GM12878 (cell line): ENCODE results near the gene HMGXB4. TPM values are rescaled to one million over a fixed set of nuclear protein-coding genes. Genes with fewer than 3 reads are reported as not detected.

Source experiments
- ATAC-seq: fragments of 200-7000 bp; cut with Tn5 transposase; 3 replicates; pipeline ENCODE4 v1.9.1; 2020; ENCODE audit warnings: mild to moderate bottlenecking, moderate library complexity
- BruUV-seq: library from RNA; stranded (reverse); fragments of 400-500 nt; replicated peaks from 2 replicates; lab custom pipeline; 2021; lab: Mats Ljungman, UMichigan
- CTCF ChIA-PET: fragments of 300-600 bp; sonication (Branson Sonifier 250); formaldehyde crosslinking; extraction: SDS; loops from one replicate; lab custom pipeline; 2021; ENCODE audit warnings: inconsistent platforms; lab: Yijun Ruan, JAX
- POLR2A ChIA-PET: fragments of 350-600 bp; formaldehyde crosslinking; extraction: SDS; loops from one replicate; lab custom pipeline; 2021; ENCODE audit warnings: inconsistent platforms; lab: Charles Lee
- RAD21 ChIA-PET: fragments of 300-600 bp; sonication (Branson Sonifier 250); formaldehyde crosslinking; loops from one replicate; lab custom pipeline; 2023; ENCODE audit warnings: antibody characterized with exemption; ENCODE audit not compliant: unreplicated experiment; lab: Charles Lee
- SMC1A ChIA-PET: fragments of 300-600 bp; sonication (Branson Sonifier 250); formaldehyde crosslinking; loops from one replicate; lab custom pipeline; 2023; ENCODE audit not compliant: unreplicated experiment, uncharacterized antibody; lab: Charles Lee
- DNase-seq: peaks from one replicate; pipeline ENCODE4 v3.0.0-alpha.2; 2011; ENCODE audit warnings: low read depth, low spot score
- FAIRE-seq: peaks from 3 replicates; lab custom pipeline; 2011; peaks lifted over from hg19 to GRCh38; lab: Jason Lieb, UNC
- H2AFZ ChIP-seq: 2 replicates; pipeline ENCODE4 v1.6.0; 2011; ENCODE audit warnings: low read depth, low read length, control low read depth; ENCODE audit not compliant: control insufficient read depth
- H3K27ac ChIP-seq: 2 replicates; pipeline ENCODE4 v1.5.1; 2011; ENCODE audit warnings: control low read depth; ENCODE audit not compliant: control insufficient read depth, insufficient read depth
- H3K27me3 ChIP-seq, 2 experiments: replicated peaks in 1 of 2; 2 replicates each; pipeline versions ENCODE4 v1.6.0 to v1.6.1; 2011; ENCODE audit warnings: low read length in 1 of 2; ENCODE audit not compliant: control insufficient read depth in 2 of 2, insufficient read depth in 2 of 2
- H3K36me3 ChIP-seq, 2 experiments: 2 replicates each; pipeline ENCODE4 v1.5.1; 2011; ENCODE audit warnings: low read length in 1 of 2; ENCODE audit not compliant: control insufficient read depth in 2 of 2, insufficient read depth in 2 of 2
- H3K4me1 ChIP-seq: 2 replicates; pipeline ENCODE4 v1.6.1; 2011; ENCODE audit warnings: mild to moderate bottlenecking, low read length, moderate library complexity, mixed read lengths; ENCODE audit not compliant: control insufficient read depth, insufficient read depth
- H3K4me2 ChIP-seq: 2 replicates; pipeline ENCODE4 v1.6.0; 2011; ENCODE audit warnings: control low read depth; ENCODE audit not compliant: control insufficient read depth, insufficient read depth
- H3K4me3 ChIP-seq: fragments of 200-600 bp; sonication (generic); 2 replicates; pipeline ENCODE4 v1.5.1; 2016
- H3K79me2 ChIP-seq: 2 replicates; pipeline ENCODE4 v1.6.0; 2011; ENCODE audit warnings: low read length; ENCODE audit not compliant: control insufficient read depth, insufficient read depth
- H3K9ac ChIP-seq: 2 replicates; pipeline ENCODE4 v1.8.0; 2011; ENCODE audit warnings: low read length, control low read depth, mixed read lengths; ENCODE audit not compliant: control insufficient read depth, insufficient read depth
- H3K9me3 ChIP-seq: replicated peaks from 3 replicates; pipeline ENCODE4 v1.5.1; 2011; ENCODE audit warnings: mild to moderate bottlenecking, low read length; ENCODE audit not compliant: control insufficient read depth, insufficient read depth
- H4K20me1 ChIP-seq: 2 replicates; pipeline ENCODE4 v1.6.0; 2011; ENCODE audit not compliant: control insufficient read depth, insufficient read depth
- HCFC1 ChIP-seq: fragments of 150-350 bp; IDR thresholded peaks from 2 replicates; pipeline ENCODE4 v1.6.1; 2014; ENCODE audit warnings: low read length
- IKZF1 ChIP-seq: fragments of 450-650 bp; conservative IDR thresholded peaks from 2 replicates; pipeline ENCODE4 v1.6.1; 2017; ENCODE audit warnings: antibody characterized with exemption, mild to moderate bottlenecking
- MTA3 ChIP-seq: IDR thresholded peaks from 2 replicates; pipeline ENCODE4 v1.6.1; 2012; ENCODE audit warnings: low read length, inconsistent platforms, borderline replicate concordance
- NR2F1 ChIP-seq: fragments of 450-650 bp; conservative IDR thresholded peaks from 2 replicates; pipeline ENCODE4 v1.6.1; 2017; ENCODE audit warnings: mild to moderate bottlenecking
- ZNF384 ChIP-seq: IDR thresholded peaks from 2 replicates; pipeline ENCODE4 v1.6.1; 2012; ENCODE audit warnings: low read depth, mild to moderate bottlenecking, low read length, improper control_type of control experiment, borderline replicate concordance
- ZZZ3 ChIP-seq: IDR thresholded peaks from 2 replicates; pipeline ENCODE4 v1.6.1; 2011; ENCODE audit warnings: low read depth; ENCODE audit not compliant: control insufficient read depth, insufficient read length
- WGBS: methylation state at CpG from one replicate; pipeline ENCODE4 v1.1.6; 2016; ENCODE audit warnings: low lambda C conversion rate; ENCODE audit not compliant: insufficient replicate concordance, insufficient coverage; ENCODE audit errors: missing lambda C conversion rate; 5-methylcytosine and 5-hydroxymethylcytosine counted together
- in situ Hi-C: fragments of 300-500 bp; cut with MboI; formaldehyde crosslinking; loops from 9 replicates; pipeline ENCODE4 v1.14.3; 2018; ENCODE audit warnings: mixed read lengths
- intact Hi-C: fragments of 100-400 bp; cut with micrococcal nuclease; formaldehyde crosslinking; loops from one replicate; pipeline ENCODE4 v1.14.2; 2022; ENCODE audit not compliant: unreplicated experiment
- polyA plus RNA-seq, 11 experiments: library from polyadenylated mRNA; depleted of rRNA in 4 of 11; unstranded in 6 of 11; stranded (reverse) in 5 of 11; fragments of >200 nt; fragmentation: Nextera tagmentation in 4 of 11; fragmentation: Illumina TruSeq in 1 of 11; extraction: Ambion mirVana in 4 of 11; extraction: Trizol in 1 of 11; gene quantifications; 1 replicate in 1 of 11; 2 replicates in 10 of 11; pipeline versions ENCODE4 v1.2.1 to v1.2.3, GENCODE V29; 2011 to 2016; ENCODE audit warnings: inconsistent platforms in 2 of 11, missing spikeins in 2 of 11, low read depth in 1 of 11
- total RNA-seq, 4 experiments: library from RNA; depleted of rRNA in 3 of 4; stranded (reverse); fragments of >200 nt in 3 of 4; fragmentation: Illumina TruSeq in 1 of 4; extraction: Trizol in 1 of 4; gene quantifications; 2 replicates each; pipeline versions ENCODE4 v1.2.1 to v1.2.3, GENCODE V29; 2013 to 2021
- TF ChIP-seq, protein P1 (sequence below): fragments of 450-650 bp; formaldehyde crosslinking; IDR thresholded peaks from 2 replicates; pipeline ENCODE4 v1.4.0; 2020; ENCODE audit warnings: mild to moderate bottlenecking, moderate library complexity

Gene HMGXB4
- total and polyA plus RNA-seq, 10 of the 15 experiments (the other 5 are each of a cell fraction or from before 2014, with no cell fraction given): 15.5 to 44.5 (median 24.9) TPM

DNA sequence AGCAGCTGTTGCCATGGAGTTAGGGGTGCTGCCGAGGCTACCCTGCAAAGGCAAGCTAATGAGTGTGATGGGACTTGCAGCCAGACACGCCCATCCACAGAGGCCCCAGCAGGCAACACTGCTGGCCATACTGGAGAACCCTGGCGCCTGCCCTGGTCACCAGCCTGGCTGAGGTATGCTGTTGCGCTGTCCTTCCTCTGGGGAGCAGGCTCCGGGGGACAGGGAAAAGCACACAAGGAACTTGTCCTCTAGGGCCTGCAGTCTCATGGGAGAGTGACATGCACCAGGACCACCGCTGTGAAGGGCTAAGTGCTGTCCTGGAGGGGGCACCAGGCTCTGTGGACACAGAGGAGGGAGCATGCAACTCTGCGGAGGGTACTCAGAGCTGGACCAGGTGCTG lies 78.2 kb downstream of the HMGXB4 start:
- H3K4me3 ChIP-seq: no peak overlapping the region
- FAIRE-seq (no peak), ATAC-seq (no peak), DNase-seq (no peak)
- ChIA-PET RAD21 (interaction anchor here (0.9 to 1.4 kb wide), 2 partner anchors 16 to 36 kb away, joined by 3 to 4 read pairs; partner anchors contain the start of gene TOM1), POLR2A (no interaction called here), SMC1A (interaction anchor here (1.7 kb wide), 1 partner anchor 30 kb away, joined by 5 read pairs; no protein-coding TSS in a partner anchor), CTCF (interaction anchor here (0.5 to 1.5 kb wide), 2 partner anchors 9 to 50 kb away, joined by 3 to 4 read pairs; no protein-coding TSS in a partner anchor)
- H3K9ac ChIP-seq: no peak overlapping the region
- H3K9me3 ChIP-seq: no peaks in the 10 kb centered on the region
- no TSS peak for BruUV-seq
- TF ChIP-seq IKZF1 (no peak), NR2F1 (no peak), MTA3 (no peak)
- H3K4me1 ChIP-seq: no peaks in the 10 kb centered on the region; the same call in 1 of the 2 replicates
- H3K27ac ChIP-seq: no peak overlapping the region
- in situ Hi-C loops (no loop called here), intact Hi-C loops (no loop called here)
- WGBS: 76% methylated on average over 7 of the region's 7 CpGs
- no peaks in the 10 kb centered on the region for H3K27me3 ChIP-seq
- H4K20me1 ChIP-seq: no peaks in the 10 kb centered on the region
- no peak overlapping the region for H3K4me2 ChIP-seq
- H2AFZ ChIP-seq: no peak overlapping the region
- peaks cover 0 to 25% of the 10 kb centered on the region in 2 experiments; a peak in 2 of 4 replicates for H3K36me3 ChIP-seq
- no peaks in the 10 kb centered on the region for H3K79me2 ChIP-seq

DNA sequence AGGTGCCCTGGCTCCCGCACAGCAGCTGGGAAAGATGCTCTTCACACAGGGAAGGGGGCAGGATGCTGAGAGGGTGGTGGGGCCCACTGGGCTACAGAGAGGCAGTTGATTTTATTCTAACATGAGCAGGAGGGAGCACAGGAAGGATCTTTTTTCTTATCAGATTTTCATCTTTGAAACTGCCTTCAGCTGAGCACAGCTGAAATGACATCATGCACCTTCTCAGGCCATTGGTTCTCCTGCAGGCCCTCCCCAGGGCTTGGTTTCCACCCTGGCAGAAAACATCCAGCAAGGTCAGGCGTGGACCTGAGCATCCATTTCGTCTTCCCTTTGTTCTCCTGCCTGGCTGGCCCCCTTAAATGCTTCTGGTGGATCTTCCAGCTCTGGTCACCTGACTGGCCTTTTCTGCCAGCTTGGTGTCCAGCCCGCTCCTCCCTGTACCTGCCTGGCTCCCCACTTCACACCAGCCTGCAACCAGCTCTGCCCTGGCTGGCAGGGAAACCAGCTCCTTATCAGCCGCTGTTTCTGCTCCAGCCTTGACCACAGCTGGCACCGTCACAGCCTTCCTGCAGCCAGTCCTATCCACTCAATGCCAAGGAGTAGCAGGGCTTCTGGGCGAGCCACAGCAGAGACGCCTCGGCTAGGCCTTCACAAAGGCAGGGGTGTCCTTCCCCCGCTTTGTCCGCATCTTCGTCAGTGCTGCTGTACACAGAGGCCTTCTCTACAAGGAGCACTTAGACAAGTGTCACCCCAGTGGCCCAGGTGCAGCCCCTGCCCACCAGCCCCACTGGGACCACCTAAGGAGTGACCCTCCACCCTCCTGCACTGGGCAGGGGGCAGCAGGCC lies 78.9 kb downstream of the HMGXB4 start:
- ChIA-PET RAD21 (no interaction called here), POLR2A (no interaction called here), SMC1A (no interaction called here), CTCF (interaction anchor here (1.5 kb wide), 1 partner anchor 8 kb away, joined by 4 read pairs; no protein-coding TSS in a partner anchor)
- intact Hi-C loops (no loop called here), in situ Hi-C loops (no loop called here)
- H3K27me3 ChIP-seq: no peaks in the 10 kb centered on the region
- H3K27ac ChIP-seq: no peak overlapping the region
- no peak overlapping the region for H2AFZ ChIP-seq
- FAIRE-seq: no peak
- no peak overlapping the region for H3K4me2 ChIP-seq
- no peaks in the 10 kb centered on the region for H3K79me2 ChIP-seq
- no TSS peak for BruUV-seq
- H3K9ac ChIP-seq: no peak overlapping the region
- WGBS: 87% methylated on average over 12 of the region's 12 CpGs
- H3K4me1 ChIP-seq: no peaks in the 10 kb centered on the region; the same call in 1 of the 2 replicates
- no peaks in the 10 kb centered on the region for H4K20me1 ChIP-seq
- ATAC-seq: no peak
- H3K36me3 ChIP-seq: peaks cover 0 to 25% of the 10 kb centered on the region in 2 experiments; a peak in 2 of 4 replicates
- no peaks in the 10 kb centered on the region for H3K9me3 ChIP-seq
- DNase-seq: no peak
- H3K4me3 ChIP-seq: no peak overlapping the region
- TF ChIP-seq, protein P1, sequence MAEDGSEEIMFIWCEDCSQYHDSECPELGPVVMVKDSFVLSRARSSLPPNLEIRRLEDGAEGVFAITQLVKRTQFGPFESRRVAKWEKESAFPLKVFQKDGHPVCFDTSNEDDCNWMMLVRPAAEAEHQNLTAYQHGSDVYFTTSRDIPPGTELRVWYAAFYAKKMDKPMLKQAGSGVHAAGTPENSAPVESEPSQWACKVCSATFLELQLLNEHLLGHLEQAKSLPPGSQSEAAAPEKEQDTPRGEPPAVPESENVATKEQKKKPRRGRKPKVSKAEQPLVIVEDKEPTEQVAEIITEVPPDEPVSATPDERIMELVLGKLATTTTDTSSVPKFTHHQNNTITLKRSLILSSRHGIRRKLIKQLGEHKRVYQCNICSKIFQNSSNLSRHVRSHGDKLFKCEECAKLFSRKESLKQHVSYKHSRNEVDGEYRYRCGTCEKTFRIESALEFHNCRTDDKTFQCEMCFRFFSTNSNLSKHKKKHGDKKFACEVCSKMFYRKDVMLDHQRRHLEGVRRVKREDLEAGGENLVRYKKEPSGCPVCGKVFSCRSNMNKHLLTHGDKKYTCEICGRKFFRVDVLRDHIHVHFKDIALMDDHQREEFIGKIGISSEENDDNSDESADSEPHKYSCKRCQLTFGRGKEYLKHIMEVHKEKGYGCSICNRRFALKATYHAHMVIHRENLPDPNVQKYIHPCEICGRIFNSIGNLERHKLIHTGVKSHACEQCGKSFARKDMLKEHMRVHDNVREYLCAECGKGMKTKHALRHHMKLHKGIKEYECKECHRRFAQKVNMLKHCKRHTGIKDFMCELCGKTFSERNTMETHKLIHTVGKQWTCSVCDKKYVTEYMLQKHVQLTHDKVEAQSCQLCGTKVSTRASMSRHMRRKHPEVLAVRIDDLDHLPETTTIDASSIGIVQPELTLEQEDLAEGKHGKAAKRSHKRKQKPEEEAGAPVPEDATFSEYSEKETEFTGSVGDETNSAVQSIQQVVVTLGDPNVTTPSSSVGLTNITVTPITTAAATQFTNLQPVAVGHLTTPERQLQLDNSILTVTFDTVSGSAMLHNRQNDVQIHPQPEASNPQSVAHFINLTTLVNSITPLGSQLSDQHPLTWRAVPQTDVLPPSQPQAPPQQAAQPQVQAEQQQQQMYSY (CRISPR knock-in tag): no peak
- TF ChIP-seq NR2F1 (no peak), MTA3 (no peak), ZNF384 (no peak), HCFC1 (no peak), ZZZ3 (no peak)
